Measurements from ENCODE around the gene NBEAL2.

DNA sequence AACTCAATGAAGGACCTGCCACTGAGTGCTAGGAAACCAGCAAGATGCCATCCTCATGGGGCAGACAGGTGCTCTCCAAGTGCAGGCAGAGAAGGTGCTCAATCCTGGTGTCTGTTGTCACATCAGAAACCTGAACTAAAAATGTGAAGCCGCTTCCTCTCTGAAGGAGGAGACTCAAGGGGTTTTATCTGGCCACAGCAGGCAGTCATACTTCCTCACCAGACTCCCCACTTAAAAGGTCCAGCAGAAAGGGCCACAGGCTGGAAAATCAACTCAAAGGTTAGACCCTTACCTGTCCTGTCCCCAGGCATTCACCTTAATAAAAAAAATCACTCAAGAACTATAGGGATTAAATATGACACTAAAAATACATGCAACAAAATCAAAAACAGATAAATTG is 7.7 kb upstream of the NBEAL2 start:
- TF ChIP-seq, protein P1, sequence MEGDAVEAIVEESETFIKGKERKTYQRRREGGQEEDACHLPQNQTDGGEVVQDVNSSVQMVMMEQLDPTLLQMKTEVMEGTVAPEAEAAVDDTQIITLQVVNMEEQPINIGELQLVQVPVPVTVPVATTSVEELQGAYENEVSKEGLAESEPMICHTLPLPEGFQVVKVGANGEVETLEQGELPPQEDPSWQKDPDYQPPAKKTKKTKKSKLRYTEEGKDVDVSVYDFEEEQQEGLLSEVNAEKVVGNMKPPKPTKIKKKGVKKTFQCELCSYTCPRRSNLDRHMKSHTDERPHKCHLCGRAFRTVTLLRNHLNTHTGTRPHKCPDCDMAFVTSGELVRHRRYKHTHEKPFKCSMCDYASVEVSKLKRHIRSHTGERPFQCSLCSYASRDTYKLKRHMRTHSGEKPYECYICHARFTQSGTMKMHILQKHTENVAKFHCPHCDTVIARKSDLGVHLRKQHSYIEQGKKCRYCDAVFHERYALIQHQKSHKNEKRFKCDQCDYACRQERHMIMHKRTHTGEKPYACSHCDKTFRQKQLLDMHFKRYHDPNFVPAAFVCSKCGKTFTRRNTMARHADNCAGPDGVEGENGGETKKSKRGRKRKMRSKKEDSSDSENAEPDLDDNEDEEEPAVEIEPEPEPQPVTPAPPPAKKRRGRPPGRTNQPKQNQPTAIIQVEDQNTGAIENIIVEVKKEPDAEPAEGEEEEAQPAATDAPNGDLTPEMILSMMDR (IDR thresholded peaks at IDR 0.05) = no peak
- TF ChIP-seq POLR2A (IDR thresholded peaks at IDR 0.05) (no peak), POLR2AphosphoS5 (IDR thresholded peaks at IDR 0.05) (no peak)
